ENCODE data around the gene CACNA1G. TPM values are rescaled to one million over a fixed set of nuclear protein-coding genes. Genes with fewer than 3 reads are reported as not detected.

CACNA1G gene
- total RNA-seq, 2 experiments from 2014 or later: 0.13 TPM; not detected in 1

DNA sequence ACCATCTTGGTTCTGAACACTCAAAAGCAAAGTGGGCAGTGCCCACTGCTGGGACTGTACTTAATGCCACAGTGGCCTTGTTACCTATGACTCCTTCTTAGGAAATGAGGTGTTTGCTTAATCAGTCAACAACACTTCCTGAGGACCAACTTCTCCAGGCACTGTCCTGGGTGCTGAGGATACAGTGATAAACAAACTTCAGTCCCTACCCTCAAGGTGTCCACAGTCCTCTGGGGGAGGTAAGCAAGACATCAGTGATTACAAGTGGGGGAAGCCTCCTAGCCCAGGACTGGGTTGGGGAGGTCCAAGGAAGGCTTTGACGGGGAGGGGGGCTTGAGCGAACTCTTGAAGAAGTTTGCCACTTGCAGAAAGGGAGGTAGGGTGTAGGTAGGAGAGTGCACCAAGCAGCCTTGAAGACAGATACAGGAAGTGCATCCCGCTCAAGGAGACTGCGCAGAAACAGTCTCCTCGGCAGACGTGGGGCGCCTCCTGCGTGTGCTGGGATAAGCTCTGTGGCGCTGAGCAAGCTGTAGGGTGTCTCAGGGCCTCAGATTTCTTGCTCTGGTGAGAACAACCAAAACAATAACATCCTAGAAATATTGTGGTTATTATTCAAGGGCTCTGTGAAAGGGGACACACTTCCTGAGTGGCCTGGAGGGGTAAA lies 71.5 kb downstream of the CACNA1G start:
- CTCF ChIA-PET: interaction anchor here (2.0 to 7.4 kb wide), 3 partner anchors 64 to 147 kb away, joined by 6 to 57 read pairs (median 34); no protein-coding TSS in a partner anchor
- Mint-ChIP-seq H3K27ac (no peak overlapping the region), H3K27me3 (peaks cover 58% of the 10 kb centered on the region), H3K36me3 (ENCODE audit: low read depth) (no peaks in the 10 kb centered on the region), H3K9me3 (no peaks in the 10 kb centered on the region), H3K4me3 (no peak overlapping the region), H3K4me1 (ENCODE audit: low read depth) (peaks cover 2% of the 10 kb centered on the region)
- intact Hi-C loops (cut with micrococcal nuclease): no loop called here
- DNase-seq (no peak), ATAC-seq (no peak)
- TF ChIP-seq, protein P1, sequence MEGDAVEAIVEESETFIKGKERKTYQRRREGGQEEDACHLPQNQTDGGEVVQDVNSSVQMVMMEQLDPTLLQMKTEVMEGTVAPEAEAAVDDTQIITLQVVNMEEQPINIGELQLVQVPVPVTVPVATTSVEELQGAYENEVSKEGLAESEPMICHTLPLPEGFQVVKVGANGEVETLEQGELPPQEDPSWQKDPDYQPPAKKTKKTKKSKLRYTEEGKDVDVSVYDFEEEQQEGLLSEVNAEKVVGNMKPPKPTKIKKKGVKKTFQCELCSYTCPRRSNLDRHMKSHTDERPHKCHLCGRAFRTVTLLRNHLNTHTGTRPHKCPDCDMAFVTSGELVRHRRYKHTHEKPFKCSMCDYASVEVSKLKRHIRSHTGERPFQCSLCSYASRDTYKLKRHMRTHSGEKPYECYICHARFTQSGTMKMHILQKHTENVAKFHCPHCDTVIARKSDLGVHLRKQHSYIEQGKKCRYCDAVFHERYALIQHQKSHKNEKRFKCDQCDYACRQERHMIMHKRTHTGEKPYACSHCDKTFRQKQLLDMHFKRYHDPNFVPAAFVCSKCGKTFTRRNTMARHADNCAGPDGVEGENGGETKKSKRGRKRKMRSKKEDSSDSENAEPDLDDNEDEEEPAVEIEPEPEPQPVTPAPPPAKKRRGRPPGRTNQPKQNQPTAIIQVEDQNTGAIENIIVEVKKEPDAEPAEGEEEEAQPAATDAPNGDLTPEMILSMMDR (IDR thresholded peaks at IDR 0.05): no peak
- POLR2A ChIA-PET: no interaction called here

DNA sequence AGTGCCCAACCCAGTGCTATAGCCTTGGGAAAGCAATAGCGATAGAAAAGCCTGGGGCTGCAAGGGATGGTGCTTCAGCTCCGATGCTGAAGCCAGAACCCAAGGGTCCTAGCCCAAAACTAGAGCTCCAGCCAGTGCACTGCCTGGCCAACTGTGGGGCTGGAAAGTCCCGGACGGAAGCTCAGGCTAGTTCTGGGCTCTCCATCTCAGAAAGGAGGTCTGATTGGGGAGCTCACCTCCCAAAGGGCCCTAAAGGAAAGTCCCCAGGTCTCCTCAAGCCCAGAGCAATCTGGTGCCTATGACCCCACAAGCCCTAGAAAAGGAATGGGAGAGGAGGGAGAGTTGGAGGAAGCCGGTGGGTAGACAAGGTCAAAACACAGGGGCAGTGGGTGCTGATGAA lies 72.1 kb downstream of the CACNA1G start:
- Mint-ChIP-seq H3K36me3 (ENCODE audit: low read depth) (no peaks in the 10 kb centered on the region), H3K27me3 (peaks cover 58% of the 10 kb centered on the region), H3K27ac (no peak overlapping the region), H3K4me1 (ENCODE audit: low read depth) (peaks cover 2% of the 10 kb centered on the region), H3K9me3 (no peaks in the 10 kb centered on the region), H3K4me3 (no peak overlapping the region)
- CTCF ChIA-PET: interaction anchor here (0.6 to 0.8 kb wide), 3 partner anchors 65 to 150 kb away, joined by 3 read pairs; no protein-coding TSS in a partner anchor
- TF ChIP-seq, protein P1 (IDR thresholded peaks at IDR 0.05): no peak
- DNase-seq (no peak), ATAC-seq (no peak)
- POLR2A ChIA-PET: no interaction called here
- intact Hi-C loops (cut with micrococcal nuclease): no loop called here

- TF ChIP-seq, protein P1 (IDR thresholded peaks at IDR 0.05): no peak
- Mint-ChIP-seq H3K27ac (no peak overlapping the region), H3K4me1 (ENCODE audit: low read depth) (no peaks in the 10 kb centered on the region), H3K4me3 (no peak overlapping the region), H3K36me3 (ENCODE audit: low read depth) (no peaks in the 10 kb centered on the region), H3K9me3 (no peaks in the 10 kb centered on the region), H3K27me3 (peaks cover 57% of the 10 kb centered on the region)
- DNase-seq (no peak), ATAC-seq (no peak)
- ChIA-PET POLR2A (no interaction called here), CTCF (no interaction called here)
- intact Hi-C loops (cut with micrococcal nuclease): no loop called here
Observed at GRCh38 chr17:50633683-50634082, 73.2 kb downstream of the CACNA1G start.

GRCh38 chr17:50634224-50634914 lies 73.9 kb downstream of the CACNA1G start, which contains the start of gene ABCC3:
TSS of gene ABCC3 (plus strand) at chr17:50634881. CDS start at chr17:50634937, 56 bp downstream.
- CTCF ChIA-PET: no interaction called here
- no peak for DNase-seq
- Mint-ChIP-seq H3K9me3 (no peaks in the 10 kb centered on the region), H3K27me3 (peaks cover 52% of the 10 kb centered on the region), H3K27ac (no peak within 1 kb of the TSS), H3K36me3 (ENCODE audit: low read depth) (no peaks in the 10 kb centered on the region), H3K4me1 (ENCODE audit: low read depth) (no peaks in the 10 kb centered on the region), H3K4me3 (no peak within 1 kb of the TSS)
- POLR2A ChIA-PET: no interaction called here
- intact Hi-C loops (cut with micrococcal nuclease): no loop called here
- ATAC-seq: peak; percentile 25
- TF ChIP-seq, protein P1 (IDR thresholded peaks at IDR 0.05): no peak

Data from activated CD8-positive, alpha-beta T cell treated with anti-CD3 and anti-CD28 coated beads for 36 hours (primary cell).